ENCODE measurements around the gene MYH3. TPM values are rescaled to one million over a fixed set of nuclear protein-coding genes. Genes with fewer than 3 reads are reported as not detected.

The MYH3 gene
- total and polyA plus RNA-seq, 2 experiments from 2014 or later, result 0.93 to 3.5 TPM

GRCh38 chr17:10629706-10630105, 27.4 kb downstream of the MYH3 start:
- no peak overlapping the region for H3K4me2 ChIP-seq
- H3K79me2 ChIP-seq, result no peaks in the 10 kb centered on the region
- no peak overlapping the region for H3K27ac ChIP-seq
- TF ChIP-seq EZH2phosphoT487 (IDR thresholded peaks at IDR 0.05; ENCODE audit: low read depth, severe bottlenecking, unreplicated experiment) (no peak), EZH2 (IDR thresholded peaks at IDR 0.05; ENCODE audit: borderline replicate concordance) (no peak), CTCF (IDR thresholded peaks at IDR 0.05; ENCODE audit: poor library complexity) (no peak)
- H3K9me2 ChIP-seq (replicated peaks; ENCODE audit: insufficient read depth), result no peaks in the 10 kb centered on the region
- WGBS (ENCODE audit: low lambda C conversion rate, missing lambda C conversion rate), result 93% methylated on average over 12 of the region's 12 CpGs
- H3K9me3 ChIP-seq (ENCODE audit: low read depth), result no peaks in the 10 kb centered on the region
- no peaks in the 10 kb centered on the region for H3K36me3 ChIP-seq (replicated peaks; ENCODE audit: insufficient read depth, low read depth)
- H3K27me3 ChIP-seq, result no peaks in the 10 kb centered on the region
- DNase-seq (ENCODE audit: low spot score), result no peak
- H4K20me1 ChIP-seq (ENCODE audit: insufficient read depth, poor library complexity, severe bottlenecking), result no peaks in the 10 kb centered on the region
- no peak overlapping the region for H3K4me3 ChIP-seq
- no peak overlapping the region for H2AFZ ChIP-seq
- H3K4me1 ChIP-seq (ENCODE audit: insufficient read depth), result no peaks in the 10 kb centered on the region

- DNase-seq (ENCODE audit: low spot score), result no peak
- Histone ChIP-seq H2AFZ (no peak overlapping the region), H3K79me2 (no peaks in the 10 kb centered on the region), H3K27me3 (no peaks in the 10 kb centered on the region), H3K4me2 (no peak overlapping the region), H3K9me3 (ENCODE audit: low read depth) (no peaks in the 10 kb centered on the region), H3K27ac (no peak overlapping the region), H3K9me2 (replicated peaks; ENCODE audit: insufficient read depth) (no peaks in the 10 kb centered on the region), H3K4me3 (no peak overlapping the region), H3K36me3 (replicated peaks; ENCODE audit: insufficient read depth, low read depth) (no peaks in the 10 kb centered on the region), H3K4me1 (ENCODE audit: insufficient read depth) (no peaks in the 10 kb centered on the region), H4K20me1 (ENCODE audit: insufficient read depth, poor library complexity, severe bottlenecking) (no peaks in the 10 kb centered on the region)
- WGBS (ENCODE audit: low lambda C conversion rate, missing lambda C conversion rate), result 84% methylated on average over 13 of the region's 13 CpGs
- TF ChIP-seq EZH2 (IDR thresholded peaks at IDR 0.05; ENCODE audit: borderline replicate concordance) (no peak), CTCF (IDR thresholded peaks at IDR 0.05; ENCODE audit: poor library complexity) (peak; percentile 16)
Observed at GRCh38 chr17:10628756-10629155, 28.4 kb downstream of the MYH3 start.

GRCh38 chr17:10626390-10626789, 30.7 kb downstream of the MYH3 start:
- Histone ChIP-seq H3K36me3 (replicated peaks; ENCODE audit: insufficient read depth, low read depth) (no peaks in the 10 kb centered on the region), H3K27me3 (no peaks in the 10 kb centered on the region), H3K9me3 (ENCODE audit: low read depth) (no peaks in the 10 kb centered on the region), H4K20me1 (ENCODE audit: insufficient read depth, poor library complexity, severe bottlenecking) (no peaks in the 10 kb centered on the region), H3K4me1 (ENCODE audit: insufficient read depth) (no peaks in the 10 kb centered on the region), H3K4me2 (no peak overlapping the region), H3K27ac (no peak overlapping the region), H3K4me3 (no peak overlapping the region), H2AFZ (no peak overlapping the region), H3K9me2 (replicated peaks; ENCODE audit: insufficient read depth) (no peaks in the 10 kb centered on the region), H3K79me2 (no peaks in the 10 kb centered on the region)
- DNase-seq (ENCODE audit: low spot score), result no peak
- 94% methylated on average over 9 of the region's 9 CpGs for WGBS (ENCODE audit: low lambda C conversion rate, missing lambda C conversion rate)
- TF ChIP-seq CTCF (IDR thresholded peaks at IDR 0.05; ENCODE audit: poor library complexity) (no peak), EZH2 (IDR thresholded peaks at IDR 0.05; ENCODE audit: borderline replicate concordance) (no peak), EZH2phosphoT487 (IDR thresholded peaks at IDR 0.05; ENCODE audit: low read depth, severe bottlenecking, unreplicated experiment) (no peak)

- H4K20me1 ChIP-seq (ENCODE audit: insufficient read depth, poor library complexity, severe bottlenecking), result no peaks in the 10 kb centered on the region
- TF ChIP-seq EZH2phosphoT487 (IDR thresholded peaks at IDR 0.05; ENCODE audit: low read depth, severe bottlenecking, unreplicated experiment), result no peak
- no peak for TF ChIP-seq EZH2 (IDR thresholded peaks at IDR 0.05; ENCODE audit: borderline replicate concordance)
- no peak for TF ChIP-seq CTCF (IDR thresholded peaks at IDR 0.05; ENCODE audit: poor library complexity)
- H3K4me1 ChIP-seq (ENCODE audit: insufficient read depth), result no peaks in the 10 kb centered on the region
- H3K4me2 ChIP-seq, result no peak overlapping the region
- H3K27me3 ChIP-seq, result no peaks in the 10 kb centered on the region
- H3K4me3 ChIP-seq, result no peak overlapping the region
- H3K9me3 ChIP-seq (ENCODE audit: low read depth), result no peaks in the 10 kb centered on the region
- DNase-seq (ENCODE audit: low spot score), result no peak
- no peaks in the 10 kb centered on the region for H3K36me3 ChIP-seq (replicated peaks; ENCODE audit: insufficient read depth, low read depth)
- WGBS (ENCODE audit: low lambda C conversion rate, missing lambda C conversion rate), result 92% methylated on average over 11 of the region's 11 CpGs
- no peak overlapping the region for H2AFZ ChIP-seq
- no peaks in the 10 kb centered on the region for H3K79me2 ChIP-seq
- no peak overlapping the region for H3K27ac ChIP-seq
- H3K9me2 ChIP-seq (replicated peaks; ENCODE audit: insufficient read depth), result no peaks in the 10 kb centered on the region
Observed at GRCh38 chr17:10624969-10625368, 32.1 kb downstream of the MYH3 start.

All from hepatocyte (in vitro differentiated cells).